Fibroblast of lung (primary cell): ENCODE data around the gene MALL.
"Not testable (repeated sequence)": the region's sequence is repeated elsewhere in the genome, so short reads cannot be mapped to it uniquely, and the experiment has no call there.

Experiments
- EZH2 ChIP-seq: IDR thresholded peaks from 2 replicates; pipeline ENCODE4 v1.5.1; 2012; ENCODE audit warnings: low read length, control low read depth, mild to moderate bottlenecking; ENCODE audit errors: missing control alignments
- TF ChIP-seq, protein P1 (sequence below), 2 donors: IDR thresholded peaks in 1 of 2; conservative IDR thresholded peaks in 1 of 2; 1 replicate in 1 of 2; 2 replicates in 1 of 2; pipeline ENCODE4 v1.5.1; 2011 to 2012; ENCODE audit warnings: low read length in 2 of 2, control low read depth in 1 of 2, inconsistent platforms in 1 of 2, low read depth in 1 of 2, mild to moderate bottlenecking in 1 of 2

DNA sequence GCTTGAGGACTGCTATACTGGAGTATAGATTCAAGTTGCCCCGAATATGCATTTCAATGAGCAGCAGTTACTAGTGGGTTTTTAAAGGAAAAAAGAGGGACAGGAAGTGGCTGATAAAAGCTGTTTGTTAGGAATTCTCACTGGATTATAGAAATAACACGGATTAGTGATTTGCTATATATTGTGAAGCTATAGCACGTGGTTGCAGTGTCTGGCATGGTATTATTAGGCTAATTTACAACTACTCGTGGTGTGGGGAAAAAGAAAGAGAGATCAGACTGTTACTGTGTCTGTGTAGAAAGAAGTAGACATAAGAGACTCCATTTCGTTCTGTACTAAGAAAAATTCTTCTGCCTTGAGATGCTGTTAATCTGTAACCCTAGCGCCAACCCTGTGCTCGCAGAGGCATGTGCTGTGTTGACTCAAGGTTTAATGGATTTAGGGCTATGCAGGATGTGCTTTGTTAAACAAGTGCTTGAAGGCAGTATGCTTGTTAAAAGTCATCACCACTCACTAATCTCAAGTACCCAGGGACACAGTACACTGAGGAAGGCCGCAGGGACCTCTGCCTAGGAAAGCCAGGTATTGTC lies 59.7 kb downstream of the MALL start:
- TF ChIP-seq, protein P1, sequence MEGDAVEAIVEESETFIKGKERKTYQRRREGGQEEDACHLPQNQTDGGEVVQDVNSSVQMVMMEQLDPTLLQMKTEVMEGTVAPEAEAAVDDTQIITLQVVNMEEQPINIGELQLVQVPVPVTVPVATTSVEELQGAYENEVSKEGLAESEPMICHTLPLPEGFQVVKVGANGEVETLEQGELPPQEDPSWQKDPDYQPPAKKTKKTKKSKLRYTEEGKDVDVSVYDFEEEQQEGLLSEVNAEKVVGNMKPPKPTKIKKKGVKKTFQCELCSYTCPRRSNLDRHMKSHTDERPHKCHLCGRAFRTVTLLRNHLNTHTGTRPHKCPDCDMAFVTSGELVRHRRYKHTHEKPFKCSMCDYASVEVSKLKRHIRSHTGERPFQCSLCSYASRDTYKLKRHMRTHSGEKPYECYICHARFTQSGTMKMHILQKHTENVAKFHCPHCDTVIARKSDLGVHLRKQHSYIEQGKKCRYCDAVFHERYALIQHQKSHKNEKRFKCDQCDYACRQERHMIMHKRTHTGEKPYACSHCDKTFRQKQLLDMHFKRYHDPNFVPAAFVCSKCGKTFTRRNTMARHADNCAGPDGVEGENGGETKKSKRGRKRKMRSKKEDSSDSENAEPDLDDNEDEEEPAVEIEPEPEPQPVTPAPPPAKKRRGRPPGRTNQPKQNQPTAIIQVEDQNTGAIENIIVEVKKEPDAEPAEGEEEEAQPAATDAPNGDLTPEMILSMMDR (conservative IDR thresholded peaks at IDR 0.05 in 1 of 2, IDR thresholded peaks at IDR 0.05 in 1 of 2; ENCODE audit: low read depth in 1 of 2, low read length in 2 of 2), result not testable (repeated sequence)
- not testable (repeated sequence) for TF ChIP-seq EZH2
